ENCODE data around the gene AIF1L. TPM values are rescaled to one million over a fixed set of nuclear protein-coding genes. Genes with fewer than 3 reads are reported as not detected.

Gene AIF1L
- total and polyA plus RNA-seq, 2 experiments from 2014 or later, result 0.28 TPM; not detected in 1

DNA sequence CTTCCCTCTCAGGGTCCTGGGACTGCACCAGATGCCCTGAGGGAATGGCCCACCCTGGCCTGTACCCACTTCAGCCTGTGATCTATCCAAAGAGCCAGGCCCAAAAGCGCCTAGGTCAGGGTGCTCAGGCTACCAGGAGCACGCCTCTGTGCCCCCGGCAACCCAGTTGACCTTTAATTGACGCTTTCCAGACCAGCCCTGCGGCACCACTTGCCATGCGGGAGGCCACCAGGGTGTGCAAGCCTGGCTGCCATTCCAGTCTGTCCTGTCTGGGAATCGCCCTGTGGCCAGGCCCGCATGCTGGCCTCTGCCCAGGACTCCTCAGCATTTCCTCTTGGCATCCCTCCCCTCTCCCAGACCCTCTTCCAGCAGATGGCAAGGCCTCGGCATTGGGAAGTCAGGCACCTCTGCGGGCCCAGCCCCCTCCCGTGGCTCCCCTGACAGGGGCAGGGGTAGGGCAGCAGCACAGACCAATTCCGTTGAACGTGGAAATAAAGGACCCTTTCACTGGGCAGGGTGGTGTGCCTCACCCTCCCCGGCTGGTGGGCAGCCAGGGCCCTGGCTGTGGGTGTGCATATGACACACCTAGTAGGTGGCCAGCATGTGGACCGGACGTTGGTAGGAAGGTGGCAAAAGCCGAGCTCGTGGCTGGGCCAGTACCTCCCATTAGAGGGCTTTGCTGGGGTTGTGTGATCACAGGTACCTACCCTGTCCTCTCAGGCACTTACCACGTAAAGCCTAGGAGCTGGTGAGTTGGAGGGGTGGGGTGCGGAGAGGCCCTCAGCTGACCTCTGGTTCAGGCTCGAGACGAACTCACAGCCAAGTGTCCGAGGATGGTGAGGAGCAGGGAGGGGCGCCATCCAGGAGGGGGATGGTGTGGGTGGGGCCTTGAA lies 3.5 kb upstream of the AIF1L start:
- Histone ChIP-seq H3K36me3 (ENCODE audit: low read depth) (no peaks in the 10 kb centered on the region), H3K9ac (no peak overlapping the region), H3K27me3 (replicated peaks; ENCODE audit: insufficient read depth) (peaks cover 33% of the 10 kb centered on the region), H3K4me1 (ENCODE audit: insufficient read depth) (no peaks in the 10 kb centered on the region; the same call in 1 of the 2 replicates), H3K79me2 (ENCODE audit: insufficient read depth) (no peaks in the 10 kb centered on the region), H3F3A (ENCODE audit: insufficient read depth) (no peaks in the 10 kb centered on the region), H3K27ac (no peak overlapping the region), H2AFZ (no peak overlapping the region), H4K20me1 (ENCODE audit: insufficient read depth) (no peaks in the 10 kb centered on the region), H3K9me3 (ENCODE audit: low read depth) (no peaks in the 10 kb centered on the region), H3K4me2 (ENCODE audit: unreplicated experiment) (no peak overlapping the region), H3K4me3 (no peak overlapping the region), H3K9me2 (ENCODE audit: insufficient read depth) (no peaks in the 10 kb centered on the region)
- TF ChIP-seq EZH2phosphoT487 (IDR thresholded peaks at IDR 0.05; ENCODE audit: insufficient read depth, low read depth) (no peak), EZH2 (IDR thresholded peaks at IDR 0.05; ENCODE audit: insufficient read depth, poor library complexity, severe bottlenecking) (no peak)
- in situ Hi-C loops (cut with MboI), result no loop called here
- DNase-seq, result no peak
- whole genome bisulfite sequencing, 2 experiments (ENCODE audit: low coverage in 1 of 2, low lambda C conversion rate in 2 of 2, missing lambda C conversion rate in 2 of 2), result 67 to 69% methylated on average over 23 to 24 of the region's 24 CpGs

DNA sequence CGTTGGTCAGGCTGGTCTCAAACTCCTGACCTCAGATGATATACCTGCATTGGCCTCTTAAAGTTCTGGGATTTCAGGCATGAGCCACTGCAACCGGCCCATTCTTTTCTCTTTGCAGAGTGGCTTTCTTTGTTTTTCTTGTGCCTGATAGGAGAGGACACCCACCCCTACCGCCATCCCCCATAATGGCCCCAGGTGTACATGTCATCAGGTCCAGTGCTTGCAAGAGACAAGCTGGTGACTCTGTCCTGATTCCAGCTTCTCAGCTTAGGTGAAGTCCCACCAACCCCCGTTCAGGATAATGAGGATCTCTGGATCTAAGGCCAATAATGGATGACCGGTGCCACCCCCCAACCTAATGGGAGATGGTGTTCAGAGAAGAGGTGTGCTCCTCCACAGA lies 2.3 kb upstream of the AIF1L start:
- Histone ChIP-seq H3K4me1 (ENCODE audit: insufficient read depth) (no peaks in the 10 kb centered on the region; the same call in 1 of the 2 replicates), H4K20me1 (ENCODE audit: insufficient read depth) (no peaks in the 10 kb centered on the region), H3K9me3 (ENCODE audit: low read depth) (no peaks in the 10 kb centered on the region), H2AFZ (no peak overlapping the region), H3K9ac (no peak overlapping the region), H3K9me2 (ENCODE audit: insufficient read depth) (no peaks in the 10 kb centered on the region), H3F3A (ENCODE audit: insufficient read depth) (no peaks in the 10 kb centered on the region), H3K27ac (no peak overlapping the region), H3K4me3 (no peak overlapping the region), H3K4me2 (ENCODE audit: unreplicated experiment) (no peak overlapping the region), H3K27me3 (replicated peaks; ENCODE audit: insufficient read depth) (peaks cover 35% of the 10 kb centered on the region), H3K79me2 (ENCODE audit: insufficient read depth) (no peaks in the 10 kb centered on the region), H3K36me3 (ENCODE audit: low read depth) (no peaks in the 10 kb centered on the region)
- no peak for DNase-seq
- WGBS, 2 experiments (ENCODE audit: low coverage in 1 of 2, low lambda C conversion rate in 2 of 2, missing lambda C conversion rate in 2 of 2), result 77 to 81% methylated on average over 5 of the region's 5 CpGs
- TF ChIP-seq EZH2phosphoT487 (IDR thresholded peaks at IDR 0.05; ENCODE audit: insufficient read depth, low read depth) (no peak), EZH2 (IDR thresholded peaks at IDR 0.05; ENCODE audit: insufficient read depth, poor library complexity, severe bottlenecking) (no peak)
- in situ Hi-C loops (cut with MboI), result no loop called here

GRCh38 chr9:131094622-131095021 lies 1.7 kb upstream of the AIF1L start:
- 1 to 2% methylated on average over 12 of the region's 12 CpGs for WGBS, 2 experiments (ENCODE audit: low coverage in 1 of 2, low lambda C conversion rate in 2 of 2, missing lambda C conversion rate in 2 of 2)
- no peak overlapping the region for H2AFZ ChIP-seq
- no peaks in the 10 kb centered on the region for H4K20me1 ChIP-seq (ENCODE audit: insufficient read depth)
- no peak overlapping the region for H3K4me2 ChIP-seq (ENCODE audit: unreplicated experiment)
- no peaks in the 10 kb centered on the region for H3K9me3 ChIP-seq (ENCODE audit: low read depth)
- in situ Hi-C loops (cut with MboI), result no loop called here
- no peaks in the 10 kb centered on the region; the same call in 1 of the 2 replicates for H3K4me1 ChIP-seq (ENCODE audit: insufficient read depth)
- no peaks in the 10 kb centered on the region for H3K9me2 ChIP-seq (ENCODE audit: insufficient read depth)
- no peak overlapping the region for H3K4me3 ChIP-seq
- no peak overlapping the region for H3K27ac ChIP-seq
- no peaks in the 10 kb centered on the region for H3K79me2 ChIP-seq (ENCODE audit: insufficient read depth)
- no peaks in the 10 kb centered on the region for H3F3A ChIP-seq (ENCODE audit: insufficient read depth)
- peaks cover 35% of the 10 kb centered on the region for H3K27me3 ChIP-seq (replicated peaks; ENCODE audit: insufficient read depth)
- no peak overlapping the region for H3K9ac ChIP-seq
- DNase-seq, result peak; percentile 86
- TF ChIP-seq EZH2phosphoT487 (IDR thresholded peaks at IDR 0.05; ENCODE audit: insufficient read depth, low read depth) (no peak), EZH2 (IDR thresholded peaks at IDR 0.05; ENCODE audit: insufficient read depth, poor library complexity, severe bottlenecking) (no peak)
- H3K36me3 ChIP-seq (ENCODE audit: low read depth), result no peaks in the 10 kb centered on the region

DNA sequence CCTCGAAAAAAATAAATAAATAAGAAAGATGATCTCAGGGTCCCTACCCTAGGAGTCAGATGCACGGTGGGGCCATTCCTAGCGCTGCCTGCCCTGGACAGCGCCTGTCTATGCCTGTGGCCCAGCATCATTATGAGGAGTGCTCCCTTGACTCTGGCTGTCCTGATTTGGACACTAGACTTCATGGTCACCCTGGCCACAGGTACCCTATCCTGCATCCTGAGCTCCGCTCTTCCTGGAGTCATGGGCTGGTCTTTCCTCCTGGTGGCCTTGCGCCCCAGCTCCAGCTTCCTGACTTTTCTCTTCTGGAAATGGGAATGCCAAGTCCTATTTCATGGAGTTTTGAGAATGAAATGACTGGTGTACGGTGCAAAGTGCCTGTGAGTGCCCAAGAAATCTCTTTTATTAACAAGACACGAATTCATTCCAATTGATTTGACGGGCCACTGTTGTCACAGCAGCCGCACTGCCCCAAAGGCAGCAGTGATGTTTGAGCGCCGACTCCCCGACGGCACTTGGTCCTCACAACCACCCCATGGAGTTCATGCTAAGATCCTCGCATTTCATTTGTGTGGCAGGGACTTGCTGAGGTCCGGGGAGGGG lies 564 bp upstream of the AIF1L start:
- Histone ChIP-seq H3K36me3 (ENCODE audit: low read depth) (no peaks in the 10 kb centered on the region), H4K20me1 (ENCODE audit: insufficient read depth) (no peaks in the 10 kb centered on the region), H3K27ac (no peak overlapping the region), H2AFZ (no peak overlapping the region), H3F3A (ENCODE audit: insufficient read depth) (no peaks in the 10 kb centered on the region), H3K27me3 (replicated peaks; ENCODE audit: insufficient read depth) (peaks cover 35% of the 10 kb centered on the region), H3K9ac (no peak overlapping the region), H3K79me2 (ENCODE audit: insufficient read depth) (no peaks in the 10 kb centered on the region), H3K4me3 (peak overlapping the region; percentile 37; the same call in 1 of the 2 replicates), H3K4me2 (ENCODE audit: unreplicated experiment) (peak overlapping the region; percentile 43), H3K9me3 (ENCODE audit: low read depth) (no peaks in the 10 kb centered on the region), H3K4me1 (ENCODE audit: insufficient read depth) (no peaks in the 10 kb centered on the region; the same call in 1 of the 2 replicates), H3K9me2 (ENCODE audit: insufficient read depth) (no peaks in the 10 kb centered on the region)
- TF ChIP-seq EZH2 (IDR thresholded peaks at IDR 0.05; ENCODE audit: insufficient read depth, poor library complexity, severe bottlenecking) (peak; percentile 69), EZH2phosphoT487 (IDR thresholded peaks at IDR 0.05; ENCODE audit: insufficient read depth, low read depth) (peak; percentile 68; the same call in 1 of the 2 replicates)
- in situ Hi-C loops (cut with MboI), result no loop called here
- 32 to 33% methylated on average over 16 of the region's 16 CpGs for WGBS, 2 experiments (ENCODE audit: low coverage in 1 of 2, low lambda C conversion rate in 2 of 2, missing lambda C conversion rate in 2 of 2)
- no peak for DNase-seq
